Melanocyte of skin (primary cell): ENCODE data around the gene MCHR1. TPM values are rescaled to one million over a fixed set of nuclear protein-coding genes. Genes with fewer than 3 reads are reported as not detected.

Experiments used
- total RNA-seq, 2 donors: library from RNA; depleted of rRNA; stranded (reverse); fragments of >200 nt; gene quantifications; 2 replicates each; pipeline ENCODE4 v1.2.3, GENCODE V29; 2012

Gene MCHR1, protein sequence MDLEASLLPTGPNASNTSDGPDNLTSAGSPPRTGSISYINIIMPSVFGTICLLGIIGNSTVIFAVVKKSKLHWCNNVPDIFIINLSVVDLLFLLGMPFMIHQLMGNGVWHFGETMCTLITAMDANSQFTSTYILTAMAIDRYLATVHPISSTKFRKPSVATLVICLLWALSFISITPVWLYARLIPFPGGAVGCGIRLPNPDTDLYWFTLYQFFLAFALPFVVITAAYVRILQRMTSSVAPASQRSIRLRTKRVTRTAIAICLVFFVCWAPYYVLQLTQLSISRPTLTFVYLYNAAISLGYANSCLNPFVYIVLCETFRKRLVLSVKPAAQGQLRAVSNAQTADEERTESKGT
- 10 to 100 TPM in 1 of 2 donors, 1 to 10 TPM in 1; 6.0 to 16.5 TPM for total RNA-seq

DNA sequence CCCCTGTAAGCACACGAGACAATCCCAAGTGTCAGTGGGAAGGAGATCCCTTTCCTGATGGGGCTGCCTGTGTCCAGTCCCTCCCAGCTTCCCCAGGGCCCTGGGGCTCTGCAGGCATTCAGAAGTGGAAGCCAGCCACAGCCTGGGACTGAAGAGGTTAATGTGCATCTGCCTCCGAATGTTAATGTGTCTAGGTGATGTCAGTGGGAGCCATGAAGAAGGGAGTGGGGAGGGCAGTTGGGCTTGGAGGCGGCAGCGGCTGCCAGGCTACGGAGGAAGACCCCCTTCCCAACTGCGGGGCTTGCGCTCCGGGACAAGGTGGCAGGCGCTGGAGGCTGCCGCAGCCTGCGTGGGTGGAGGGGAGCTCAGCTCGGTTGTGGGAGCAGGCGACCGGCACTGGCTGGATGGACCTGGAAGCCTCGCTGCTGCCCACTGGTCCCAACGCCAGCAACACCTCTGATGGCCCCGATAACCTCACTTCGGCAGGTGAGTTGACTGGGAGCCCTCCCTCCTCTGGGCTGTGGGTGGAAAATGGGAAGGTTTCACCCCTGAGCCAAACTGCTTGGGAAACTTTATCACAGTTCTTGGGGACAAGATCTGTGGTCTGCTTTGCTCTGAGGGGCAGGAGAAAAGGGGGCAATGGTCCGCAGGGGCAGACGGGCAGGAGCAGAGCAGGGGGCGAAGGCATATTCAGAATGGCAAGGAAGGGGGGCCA is at the start of gene MCHR1:
Gene MCHR1, plus strand, starts transcription at position 236 of the 715 bp plus-strand sequence. Its CDS starts 169 bp downstream, at position 405.

DNA sequence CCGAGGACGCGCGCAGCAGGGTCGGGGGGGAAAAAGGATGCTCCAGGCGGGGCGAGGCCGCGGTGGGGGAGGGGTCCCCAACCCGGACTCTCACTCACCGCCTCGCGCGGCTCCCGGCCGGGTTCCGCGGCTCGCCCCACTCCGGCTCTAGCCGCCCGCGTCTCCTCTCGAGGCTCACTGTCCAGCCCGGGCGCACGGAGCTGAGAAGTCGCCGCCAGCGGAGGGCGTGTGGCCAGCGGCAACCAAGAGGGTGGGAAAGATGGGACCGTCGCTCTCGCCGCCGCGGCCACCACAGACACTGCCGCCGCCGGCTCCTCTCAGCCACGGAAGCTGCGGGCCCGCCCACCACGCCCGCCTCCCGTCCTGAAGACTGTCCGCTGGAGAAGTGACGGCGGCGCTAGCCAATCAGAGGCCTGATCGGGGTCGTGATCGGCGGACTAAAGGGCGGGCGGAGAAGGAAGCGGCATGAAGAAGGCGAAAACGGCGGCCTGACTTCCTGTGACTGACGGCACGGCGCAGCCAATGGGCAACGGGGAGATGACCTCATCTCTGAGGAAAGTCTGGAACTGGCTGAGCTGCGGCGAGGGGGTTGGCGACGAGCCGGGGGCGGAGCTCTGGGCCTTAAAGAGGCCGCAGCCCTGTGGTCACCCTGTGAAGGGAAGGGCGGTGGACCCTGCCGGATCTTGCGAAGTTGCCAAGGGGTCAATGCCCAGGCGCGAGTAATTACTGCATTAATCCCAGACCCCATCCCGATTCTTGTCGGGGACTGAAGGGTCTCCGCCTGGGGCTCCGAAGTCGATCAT is 42.7 kb upstream of the MCHR1 start, which contains the start of gene MRTFA:
Gene MRTFA, minus strand, starts transcription at position 340 of the 803 bp plus-strand sequence.

Other genes with a start within 250 kb of the MCHR1 start
- gene MRTFA, start 42.8 kb upstream of the MCHR1 start, total RNA-seq: 10 to 100 TPM; 27.0 to 42.7 TPM
- 10 to 100 TPM; 17.9 to 35.3 TPM for gene SLC25A17, start 139.9 kb downstream of the MCHR1 start, total RNA-seq
- gene ST13, start 177.2 kb downstream of the MCHR1 start, total RNA-seq: 100 to 1,000 TPM in 1 of 2 donors, 10 to 100 TPM in 1; 70.9 to 134 TPM
- 10 to 100 TPM in 1 of 2 donors, 1 to 10 TPM in 1; 7.2 to 11.0 TPM for gene XPNPEP3, start 177.7 kb downstream of the MCHR1 start, total RNA-seq
- gene DNAJB7, start 182.6 kb downstream of the MCHR1 start, total RNA-seq: not detected